H1 (cell line): ENCODE data around the gene CCDC59. TPM values are rescaled to one million over a fixed set of nuclear protein-coding genes. Genes with fewer than 3 reads are reported as not detected.

Source experiments
- GABPA ChIP-seq: IDR thresholded peaks from 2 replicates; pipeline ENCODE4 v1.6.1; 2011; ENCODE audit warnings: mild to moderate bottlenecking, low read length, moderate library complexity, borderline replicate concordance; ENCODE audit not compliant: insufficient read depth
- RFX5 ChIP-seq: IDR thresholded peaks from 2 replicates; pipeline ENCODE4 v1.6.1; 2011; ENCODE audit warnings: low read depth, low read length, improper control_type of control experiment, borderline replicate concordance
- SIN3A ChIP-seq, 2 experiments: IDR thresholded peaks in 1 of 2; conservative IDR thresholded peaks in 1 of 2; 2 replicates each; pipeline ENCODE4 v1.6.1; 2011 to 2012; ENCODE audit warnings: low read length in 2 of 2, improper control_type of control experiment in 1 of 2, low read depth in 1 of 2, mild to moderate bottlenecking in 1 of 2
- YY1 ChIP-seq: IDR thresholded peaks from 2 replicates; pipeline ENCODE4 v1.6.1; 2011; ENCODE audit warnings: low read depth, mild to moderate bottlenecking, low read length
- polyA plus RNA-seq, 7 experiments: library from polyadenylated mRNA; depleted of rRNA in 3 of 7; stranded (reverse) in 5 of 7; unstranded in 2 of 7; fragments of >200 nt in 5 of 7; fragments of 200-250 nt in 2 of 7; gene quantifications; 1 replicate in 5 of 7; 2 replicates in 1 of 7; 4 replicates in 1 of 7; pipeline versions ENCODE4 v1.2.1 to v1.2.3, GENCODE V29; 2011 to 2013; ENCODE audit warnings: missing spikeins in 2 of 7, mixed read lengths in 2 of 7
- total RNA-seq: library from RNA; stranded (reverse); fragmentation: NEBNext Ultra II Directional; extraction: Animal tissue kit (Norgen Biotek cat#: 25700); gene quantifications from 2 replicates; pipeline ENCODE4 v1.2.1, GENCODE V29; 2021

Gene CCDC59
- total and polyA plus RNA-seq, 2 of the 8 experiments (the other 6 are each of a cell fraction or from before 2014, with no cell fraction given): 11.6 to 54.0 TPM

- TF ChIP-seq YY1 (peak; percentile 98), RFX5 (no peak), SIN3A (conservative IDR thresholded peaks at IDR 0.05 in 1 of 2, IDR thresholded peaks at IDR 0.05 in 1 of 2; ENCODE audit: low read depth in 1 of 2, low read length in 2 of 2) (peak in 1 of 2 experiments; percentile 82; a peak in 2 of 4 replicates), GABPA (no peak)
These were observed at the start of gene CCDC59, which contains the start of gene METTL25 (continued) for GRCh38 chr12:82358200-82359114.
